HCT116 (cell line): ENCODE measurements around the gene ELAVL2. TPM values are rescaled to one million over a fixed set of nuclear protein-coding genes. Genes with fewer than 3 reads are reported as not detected.

Experiments
- ATAC-seq: fragments of 200-7000 bp; cut with Tn5 transposase; 2 replicates; pipeline ENCODE4 v1.9.1; 2020; ENCODE audit warnings: mild to moderate bottlenecking, moderate library complexity
- BruUV-seq: library from RNA; stranded (reverse); fragments of 400-500 nt; replicated peaks from 2 replicates; lab custom pipeline; 2021; lab: Mats Ljungman, UMichigan
- CTCF ChIA-PET: fragments of 300-600 bp; sonication (Branson Sonifier 250); formaldehyde crosslinking; loops from one replicate; lab custom pipeline; 2021; ENCODE audit warnings: antibody characterized with exemption; lab: Charles Lee
- POLR2A ChIA-PET: fragments of 300-600, 350-600 bp; sonication (Branson Sonifier 250); formaldehyde crosslinking; loops from one replicate; lab custom pipeline; 2021; ENCODE audit warnings: antibody characterized with exemption; lab: Charles Lee
- RAD21 ChIA-PET, 2 experiments: fragments of 300-600 bp; sonication (Branson Sonifier 250); formaldehyde crosslinking; loops; one replicate each; lab custom pipeline; 2023; ENCODE audit warnings: low total read pairs in 2 of 2; ENCODE audit not compliant: uncharacterized antibody in 2 of 2, unreplicated experiment in 2 of 2, low non-redundant PET in 1 of 2; lab: Charles Lee
- DNase-seq: peaks from one replicate; pipeline ENCODE4 v3.0.0-alpha.2; 2010; ENCODE audit warnings: low read depth, low spot score
- H2AFZ ChIP-seq: fragments of 200-600 bp; shearing (Covaris generic), sonication (generic); 2 replicates; pipeline ENCODE4 v1.6.1; 2017; ENCODE audit warnings: low read depth, mixed run types, mixed read lengths, antibody characterized with exemption, low read length; ENCODE audit not compliant: poor library complexity, severe bottlenecking
- H3K27ac ChIP-seq: 2 replicates; pipeline ENCODE4 v1.5.1; 2012; ENCODE audit warnings: low read depth, low read length
- H3K27me3 ChIP-seq: fragments of 200-600 bp; sonication (generic); 2 replicates; pipeline ENCODE4 v1.6.1; 2016; ENCODE audit warnings: mixed run types, low read length, mixed read lengths; ENCODE audit not compliant: insufficient read depth
- H3K36me3 ChIP-seq, 2 experiments: fragments of 200-500 bp in 1 of 2; fragments of 200-600 bp in 1 of 2; sonication (Bioruptor generic) in 1 of 2; sonication (generic) in 1 of 2; 2 replicates each; pipeline versions ENCODE4 v1.5.1 to v1.6.1; 2014 to 2016; ENCODE audit warnings: low read length in 2 of 2, inconsistent platforms in 1 of 2, mixed read lengths in 1 of 2, mixed run types in 1 of 2; ENCODE audit not compliant: insufficient read depth in 2 of 2, control insufficient read depth in 1 of 2
- H3K4me1 ChIP-seq, 2 experiments: fragments of 200-600 bp in 1 of 2; sonication (generic) in 1 of 2; 2 replicates each; pipeline versions ENCODE4 v1.5.1 to v1.6.1; 2012 to 2017; ENCODE audit warnings: low read length in 2 of 2, inconsistent platforms in 1 of 2, mild to moderate bottlenecking in 1 of 2, mixed read lengths in 1 of 2, mixed run types in 1 of 2, moderate library complexity in 1 of 2; ENCODE audit not compliant: insufficient read depth in 2 of 2, control insufficient read depth in 1 of 2
- H3K4me2 ChIP-seq: fragments of 200-600 bp; sonication (generic); 2 replicates; pipeline ENCODE4 v1.6.1; 2017; ENCODE audit warnings: mixed run types, low read length, mixed read lengths
- H3K4me3 ChIP-seq, 2 experiments: fragments of 200-600 bp in 1 of 2; sonication (generic) in 1 of 2; replicated peaks in 1 of 2; 2 replicates each; pipeline ENCODE4 v1.5.1; 2011 to 2016; ENCODE audit warnings: low read length in 2 of 2, control low read depth in 1 of 2, low read depth in 1 of 2, mild to moderate bottlenecking in 1 of 2, mixed read lengths in 1 of 2, mixed run types in 1 of 2
- H3K79me2 ChIP-seq: fragments of 200-600 bp; sonication (generic); 2 replicates; pipeline ENCODE4 v1.6.1; 2017; ENCODE audit warnings: mild to moderate bottlenecking, mixed run types, low read length, moderate library complexity, mixed read lengths; ENCODE audit not compliant: insufficient read depth
- H3K9ac ChIP-seq: fragments of 200-600 bp; sonication (generic); 2 replicates; pipeline ENCODE4 v1.6.1; 2016; ENCODE audit warnings: low read length, mixed read lengths
- H3K9me2 ChIP-seq: fragments of 200-600 bp; sonication (generic), shearing (Covaris generic); 2 replicates; pipeline ENCODE4 v1.6.1; 2017; ENCODE audit warnings: mixed run types, mild to moderate bottlenecking, moderate library complexity; ENCODE audit not compliant: insufficient read depth
- H3K9me3 ChIP-seq, 2 experiments: fragments of 200-500 bp in 1 of 2; fragments of 200-600 bp in 1 of 2; sonication (Bioruptor generic) in 1 of 2; sonication (generic) in 1 of 2; 2 replicates each; pipeline ENCODE4 v1.6.1; 2014 to 2017; ENCODE audit warnings: low read length in 2 of 2, mixed read lengths in 2 of 2, inconsistent platforms in 1 of 2, low read depth in 1 of 2, mild to moderate bottlenecking in 1 of 2, mixed run types in 1 of 2, moderate library complexity in 1 of 2; ENCODE audit not compliant: control insufficient read depth in 1 of 2, insufficient read depth in 1 of 2
- H4K20me1 ChIP-seq: fragments of 200-600 bp; sonication (generic), shearing (Covaris generic); 2 replicates; pipeline ENCODE4 v1.6.1; 2017; ENCODE audit warnings: mixed run types, mild to moderate bottlenecking, moderate library complexity; ENCODE audit not compliant: insufficient read depth
- CBX3 ChIP-seq: IDR thresholded peaks from 2 replicates; pipeline ENCODE4 v1.6.1; 2012; ENCODE audit warnings: low read depth
- ELF1 ChIP-seq: IDR thresholded peaks from 2 replicates; pipeline ENCODE4 v1.6.1; 2012; ENCODE audit warnings: low read depth, borderline replicate concordance
- EZH2 ChIP-seq: fragments of 200-600 bp; sonication (generic); IDR thresholded peaks from 2 replicates; pipeline ENCODE4 v1.6.1; 2017; ENCODE audit warnings: antibody characterized with exemption, mixed run types
- EZH2phosphoT487 ChIP-seq: fragments of 200-600 bp; IDR thresholded peaks from 2 replicates; pipeline ENCODE4 v1.6.1; 2018; ENCODE audit warnings: antibody characterized with exemption, borderline replicate concordance
- FOSL1 ChIP-seq: IDR thresholded peaks from 2 replicates; pipeline ENCODE4 v1.6.1; 2012; ENCODE audit warnings: low read depth
- POLR2A ChIP-seq: IDR thresholded peaks from 2 replicates; pipeline ENCODE4 v1.7.0; 2011; ENCODE audit warnings: borderline replicate concordance; ENCODE audit not compliant: insufficient read depth, insufficient read length; ENCODE audit errors: extremely low read depth
- POLR2AphosphoS5 ChIP-seq: IDR thresholded peaks from 2 replicates; pipeline ENCODE4 v1.6.1; 2011; ENCODE audit warnings: mild to moderate bottlenecking, low read depth, low read length, moderate library complexity
- RAD21 ChIP-seq: IDR thresholded peaks from 2 replicates; pipeline ENCODE4 v1.6.1; 2012; ENCODE audit warnings: low read depth, mild to moderate bottlenecking
- SIN3A ChIP-seq: IDR thresholded peaks from 2 replicates; pipeline ENCODE4 v1.6.1; 2012; ENCODE audit warnings: low read depth
- TCF7L2 ChIP-seq: IDR thresholded peaks from 2 replicates; pipeline ENCODE4 v1.7.0; 2011; ENCODE audit warnings: borderline replicate concordance, inconsistent platforms; ENCODE audit not compliant: insufficient read depth, insufficient read length; ENCODE audit errors: extremely low read depth
- ZFX ChIP-seq: fragments of 450-650 bp; IDR thresholded peaks from 2 replicates; pipeline ENCODE4 v1.6.1; 2017
- ZNF274 ChIP-seq: fragments of 200-500 bp; sonication (Bioruptor generic); IDR thresholded peaks from 2 replicates; pipeline ENCODE4 v1.6.1; 2014; ENCODE audit warnings: mild to moderate bottlenecking, low read depth, low read length, inconsistent platforms
- intact Hi-C: fragments of 100-400 bp; cut with micrococcal nuclease; formaldehyde crosslinking; loops from 2 replicates; pipeline ENCODE4 v1.10.0; 2022
- total RNA-seq: library from RNA; stranded (reverse); gene quantifications from one replicate; pipeline ENCODE4 v1.2.1, GENCODE V29; 2021; ENCODE audit not compliant: unreplicated experiment
- TF ChIP-seq, protein P1 (sequence below): IDR thresholded peaks from 2 replicates; pipeline ENCODE4 v1.6.1; 2011; ENCODE audit warnings: mild to moderate bottlenecking, low read length, moderate library complexity; ENCODE audit not compliant: insufficient replicate concordance; ENCODE audit errors: extremely low read depth
- TF ChIP-seq, protein P2 (sequence below): IDR thresholded peaks from 2 replicates; pipeline ENCODE4 v1.6.1; 2012; ENCODE audit warnings: low read depth
- TF ChIP-seq, protein P3 (sequence below): IDR thresholded peaks from 2 replicates; pipeline ENCODE4 v1.6.1; 2012
- TF ChIP-seq, protein P4 (sequence below): IDR thresholded peaks from 2 replicates; pipeline ENCODE4 v1.6.1; 2012

ELAVL2 gene
- total RNA-seq, 1 experiment from 2014 or later = not detected

DNA sequence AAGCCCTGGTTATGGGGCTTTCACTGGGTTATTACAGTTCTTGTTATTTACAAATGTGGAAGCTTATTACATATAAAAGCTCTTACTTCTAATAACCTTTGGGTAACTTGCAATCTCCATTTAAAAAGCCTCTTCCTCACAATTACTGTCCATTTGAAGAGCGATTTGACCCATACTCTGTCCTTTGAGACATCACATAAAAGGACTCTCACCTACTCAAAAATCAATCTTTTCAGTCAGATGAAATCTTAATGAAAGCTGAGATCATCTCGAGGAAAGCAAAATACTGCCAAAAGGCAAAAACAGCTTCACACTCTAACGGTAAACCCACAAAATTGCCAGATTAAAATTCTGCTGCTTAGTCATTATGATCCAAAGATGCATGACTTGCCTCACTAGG, 29.8 kb downstream of the ELAVL2 start:
- ATAC-seq (no peak), DNase-seq (no peak)
- POLR2A ChIA-PET = no interaction called here
- no peak overlapping the region for H3K9ac ChIP-seq
- H3K79me2 ChIP-seq = no peaks in the 10 kb centered on the region
- BruUV-seq = no TSS peak
- no peaks in the 10 kb centered on the region for H3K9me2 ChIP-seq
- no peak overlapping the region for H2AFZ ChIP-seq
- H3K27me3 ChIP-seq = no peaks in the 10 kb centered on the region
- H3K4me3 ChIP-seq = no peak overlapping the region
- no peaks in the 10 kb centered on the region for H4K20me1 ChIP-seq
- no peak overlapping the region for H3K4me2 ChIP-seq
- no peak overlapping the region for H3K27ac ChIP-seq
- RAD21 ChIA-PET = no interaction called here
- TF ChIP-seq POLR2A = no peak
- TF ChIP-seq ELF1 = no peak
- TF ChIP-seq ZNF274 = no peak
- TF ChIP-seq, protein P1, sequence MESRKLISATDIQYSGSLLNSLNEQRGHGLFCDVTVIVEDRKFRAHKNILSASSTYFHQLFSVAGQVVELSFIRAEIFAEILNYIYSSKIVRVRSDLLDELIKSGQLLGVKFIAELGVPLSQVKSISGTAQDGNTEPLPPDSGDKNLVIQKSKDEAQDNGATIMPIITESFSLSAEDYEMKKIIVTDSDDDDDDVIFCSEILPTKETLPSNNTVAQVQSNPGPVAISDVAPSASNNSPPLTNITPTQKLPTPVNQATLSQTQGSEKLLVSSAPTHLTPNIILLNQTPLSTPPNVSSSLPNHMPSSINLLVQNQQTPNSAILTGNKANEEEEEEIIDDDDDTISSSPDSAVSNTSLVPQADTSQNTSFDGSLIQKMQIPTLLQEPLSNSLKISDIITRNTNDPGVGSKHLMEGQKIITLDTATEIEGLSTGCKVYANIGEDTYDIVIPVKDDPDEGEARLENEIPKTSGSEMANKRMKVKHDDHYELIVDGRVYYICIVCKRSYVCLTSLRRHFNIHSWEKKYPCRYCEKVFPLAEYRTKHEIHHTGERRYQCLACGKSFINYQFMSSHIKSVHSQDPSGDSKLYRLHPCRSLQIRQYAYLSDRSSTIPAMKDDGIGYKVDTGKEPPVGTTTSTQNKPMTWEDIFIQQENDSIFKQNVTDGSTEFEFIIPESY = no peak
- TF ChIP-seq, protein P2, sequence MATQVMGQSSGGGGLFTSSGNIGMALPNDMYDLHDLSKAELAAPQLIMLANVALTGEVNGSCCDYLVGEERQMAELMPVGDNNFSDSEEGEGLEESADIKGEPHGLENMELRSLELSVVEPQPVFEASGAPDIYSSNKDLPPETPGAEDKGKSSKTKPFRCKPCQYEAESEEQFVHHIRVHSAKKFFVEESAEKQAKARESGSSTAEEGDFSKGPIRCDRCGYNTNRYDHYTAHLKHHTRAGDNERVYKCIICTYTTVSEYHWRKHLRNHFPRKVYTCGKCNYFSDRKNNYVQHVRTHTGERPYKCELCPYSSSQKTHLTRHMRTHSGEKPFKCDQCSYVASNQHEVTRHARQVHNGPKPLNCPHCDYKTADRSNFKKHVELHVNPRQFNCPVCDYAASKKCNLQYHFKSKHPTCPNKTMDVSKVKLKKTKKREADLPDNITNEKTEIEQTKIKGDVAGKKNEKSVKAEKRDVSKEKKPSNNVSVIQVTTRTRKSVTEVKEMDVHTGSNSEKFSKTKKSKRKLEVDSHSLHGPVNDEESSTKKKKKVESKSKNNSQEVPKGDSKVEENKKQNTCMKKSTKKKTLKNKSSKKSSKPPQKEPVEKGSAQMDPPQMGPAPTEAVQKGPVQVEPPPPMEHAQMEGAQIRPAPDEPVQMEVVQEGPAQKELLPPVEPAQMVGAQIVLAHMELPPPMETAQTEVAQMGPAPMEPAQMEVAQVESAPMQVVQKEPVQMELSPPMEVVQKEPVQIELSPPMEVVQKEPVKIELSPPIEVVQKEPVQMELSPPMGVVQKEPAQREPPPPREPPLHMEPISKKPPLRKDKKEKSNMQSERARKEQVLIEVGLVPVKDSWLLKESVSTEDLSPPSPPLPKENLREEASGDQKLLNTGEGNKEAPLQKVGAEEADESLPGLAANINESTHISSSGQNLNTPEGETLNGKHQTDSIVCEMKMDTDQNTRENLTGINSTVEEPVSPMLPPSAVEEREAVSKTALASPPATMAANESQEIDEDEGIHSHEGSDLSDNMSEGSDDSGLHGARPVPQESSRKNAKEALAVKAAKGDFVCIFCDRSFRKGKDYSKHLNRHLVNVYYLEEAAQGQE = no peak
- TF ChIP-seq FOSL1 = no peak
- TF ChIP-seq, protein P3, sequence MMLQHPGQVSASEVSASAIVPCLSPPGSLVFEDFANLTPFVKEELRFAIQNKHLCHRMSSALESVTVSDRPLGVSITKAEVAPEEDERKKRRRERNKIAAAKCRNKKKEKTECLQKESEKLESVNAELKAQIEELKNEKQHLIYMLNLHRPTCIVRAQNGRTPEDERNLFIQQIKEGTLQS = no peak
- no peak for TF ChIP-seq TCF7L2
- TF ChIP-seq, protein P4, sequence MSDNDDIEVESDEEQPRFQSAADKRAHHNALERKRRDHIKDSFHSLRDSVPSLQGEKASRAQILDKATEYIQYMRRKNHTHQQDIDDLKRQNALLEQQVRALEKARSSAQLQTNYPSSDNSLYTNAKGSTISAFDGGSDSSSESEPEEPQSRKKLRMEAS = no peak
- no peak for TF ChIP-seq CBX3
- no peak for TF ChIP-seq POLR2AphosphoS5
- TF ChIP-seq EZH2phosphoT487 = no peak
- TF ChIP-seq EZH2 = no peak
- TF ChIP-seq SIN3A = no peak
- TF ChIP-seq ZFX = no peak
- no peak for TF ChIP-seq RAD21
- no peaks in the 10 kb centered on the region for H3K4me1 ChIP-seq
- H3K36me3 ChIP-seq = no peaks in the 10 kb centered on the region
- intact Hi-C loops = no loop called here
- peaks cover 15 to 18% of the 10 kb centered on the region in 2 experiments; a peak in 3 of 4 replicates for H3K9me3 ChIP-seq
- CTCF ChIA-PET = no interaction called here
